Smooth muscle cell (in vitro differentiated cells): Measurements from ENCODE around the gene DCLRE1B. TPM values are rescaled to one million over a fixed set of nuclear protein-coding genes. Genes with fewer than 3 reads are reported as not detected.

Experiments
- DNase-seq: peaks from one replicate; lab custom pipeline; 2025; ENCODE audit not compliant: unreplicated experiment; lab: John Stamatoyannopoulos, UW
- H2AFZ ChIP-seq: fragments of 200-600 bp; sonication (generic); 2 replicates; pipeline ENCODE4 v1.6.0; 2016; ENCODE audit warnings: antibody characterized with exemption, low read depth, mild to moderate bottlenecking
- H3F3A ChIP-seq: fragments of 200-600 bp; sonication (generic); 2 replicates; pipeline ENCODE4 v1.6.0; 2017; ENCODE audit warnings: antibody characterized with exemption, low read depth
- H3K27ac ChIP-seq: fragments of 200-600 bp; sonication (generic); 2 replicates; pipeline ENCODE4 v1.5.1; 2016; ENCODE audit warnings: low read depth, mild to moderate bottlenecking
- H3K27me3 ChIP-seq: fragments of 200-600 bp; sonication (generic); 2 replicates; pipeline ENCODE4 v1.6.1; 2016; ENCODE audit warnings: low read depth, mild to moderate bottlenecking
- H3K36me3 ChIP-seq: fragments of 200-600 bp; sonication (generic); 2 replicates; pipeline ENCODE4 v1.5.1; 2016; ENCODE audit warnings: low read depth
- H3K4me1 ChIP-seq: fragments of 200-600 bp; sonication (generic); 2 replicates; pipeline ENCODE4 v1.5.1; 2016; ENCODE audit warnings: low read depth
- H3K4me2 ChIP-seq: fragments of 200-600 bp; sonication (generic); 2 replicates; pipeline ENCODE4 v1.6.0; 2016; ENCODE audit warnings: mild to moderate bottlenecking
- H3K4me3 ChIP-seq: fragments of 200-600 bp; sonication (generic); 2 replicates; pipeline ENCODE4 v1.5.1; 2016; ENCODE audit warnings: mild to moderate bottlenecking
- H3K79me2 ChIP-seq: fragments of 200-600 bp; sonication (generic); 2 replicates; pipeline ENCODE4 v1.6.0; 2016; ENCODE audit warnings: low read depth, mild to moderate bottlenecking
- H3K9ac ChIP-seq: fragments of 200-600 bp; sonication (generic); 2 replicates; pipeline ENCODE4 v1.6.0; 2016; ENCODE audit warnings: low read depth
- H3K9me3 ChIP-seq: fragments of 200-600 bp; sonication (generic); replicated peaks from 2 replicates; pipeline ENCODE4 v1.5.1; 2016; ENCODE audit warnings: low read depth
- H4K20me1 ChIP-seq: fragments of 200-600 bp; sonication (generic); 2 replicates; pipeline ENCODE4 v1.6.0; 2016; ENCODE audit warnings: low read depth
- CTCF ChIP-seq: fragments of 200-600 bp; sonication (generic); IDR thresholded peaks from 2 replicates; pipeline ENCODE4 v1.5.1; 2017; ENCODE audit warnings: borderline replicate concordance, mild to moderate bottlenecking, antibody characterized with exemption; ENCODE audit not compliant: insufficient read depth, poor library complexity, severe bottlenecking
- WGBS: methylation state at CpG from one replicate; pipeline ENCODE4 v1.1.7; 2016; ENCODE audit warnings: low lambda C conversion rate; 5-methylcytosine and 5-hydroxymethylcytosine counted together
- polyA plus RNA-seq: library from polyadenylated mRNA; unstranded; fragments of >200 nt; fragmentation: Nextera tagmentation; extraction: Ambion mirVana; gene quantifications from 2 replicates; pipeline ENCODE4 v1.2.1, GENCODE V29; 2016
- total RNA-seq: library from RNA; depleted of rRNA; stranded (reverse); fragments of >200 nt; gene quantifications from 2 replicates; pipeline ENCODE4 v1.2.3, GENCODE V29; 2014

Gene DCLRE1B
- total and polyA plus RNA-seq, 2 experiments from 2014 or later, result 5.9 to 11.0 TPM

GRCh38 chr1:113905435-113905861 is 322 bp downstream of the DCLRE1B start:
- Histone ChIP-seq H3K9me3 (no peaks in the 10 kb centered on the region), H3F3A (peaks cover 4% of the 10 kb centered on the region), H3K36me3 (no peaks in the 10 kb centered on the region), H2AFZ (peak overlapping the region; percentile 79), H3K9ac (peak overlapping the region; percentile 75), H3K4me1 (peaks cover 7% of the 10 kb centered on the region), H3K4me3 (peak overlapping the region; percentile 75), H3K27me3 (no peaks in the 10 kb centered on the region), H3K27ac (peak overlapping the region; percentile 81), H3K79me2 (peaks cover 10% of the 10 kb centered on the region), H4K20me1 (no peaks in the 10 kb centered on the region), H3K4me2 (peak overlapping the region; percentile 98)
- DNase-seq, result no peak
- WGBS, result 2% methylated on average over 17 of the region's 17 CpGs
- TF ChIP-seq CTCF, result no peak

- H3K27me3 ChIP-seq, result no peaks in the 10 kb centered on the region
- H3K27ac ChIP-seq, result no peak overlapping the region
- H2AFZ ChIP-seq, result no peak overlapping the region
- H3K9me3 ChIP-seq, result no peaks in the 10 kb centered on the region
- no peak for TF ChIP-seq CTCF
- WGBS, result 82% methylated on average over 6 of the region's 6 CpGs
- no peaks in the 10 kb centered on the region for H3K36me3 ChIP-seq
- no peaks in the 10 kb centered on the region for H3K79me2 ChIP-seq
- no peaks in the 10 kb centered on the region for H3F3A ChIP-seq
- no peak for DNase-seq
- no peak overlapping the region for H3K9ac ChIP-seq
- no peaks in the 10 kb centered on the region for H4K20me1 ChIP-seq
- H3K4me2 ChIP-seq, result no peak overlapping the region
- H3K4me3 ChIP-seq, result no peak overlapping the region
- H3K4me1 ChIP-seq, result no peaks in the 10 kb centered on the region
Observed at GRCh38 chr1:113912594-113913311, 7.6 kb downstream of the DCLRE1B start.

- no peak overlapping the region for H3K27ac ChIP-seq
- WGBS, result 94% methylated on average over 3 of the region's 3 CpGs
Observed at GRCh38 chr1:113913312-113913668, 8.2 kb downstream of the DCLRE1B start.

More at GRCh38 chr1:113913312-113913668, 8.2 kb downstream of the DCLRE1B start:
- H3K4me1 ChIP-seq, result no peaks in the 10 kb centered on the region
- no peaks in the 10 kb centered on the region for H3K9me3 ChIP-seq
- H3K4me2 ChIP-seq, result no peak overlapping the region
- H3F3A ChIP-seq, result no peaks in the 10 kb centered on the region
- no peaks in the 10 kb centered on the region for H4K20me1 ChIP-seq
- H3K4me3 ChIP-seq, result no peak overlapping the region
- H3K27me3 ChIP-seq, result no peaks in the 10 kb centered on the region
- H3K79me2 ChIP-seq, result no peaks in the 10 kb centered on the region
- no peak overlapping the region for H2AFZ ChIP-seq
- no peak for DNase-seq
- no peak for TF ChIP-seq CTCF
- H3K36me3 ChIP-seq, result no peaks in the 10 kb centered on the region
- H3K9ac ChIP-seq, result no peak overlapping the region
